Skin epidermis (tissue), 12 donors: ENCODE data around the gene LARP4B.

Experiments
- H3K27ac ChIP-seq, 21 experiments: fragments of 200-600 bp; sonication (generic) in 11 of 21; one replicate each; pipeline ENCODE4 v1.5.0; 2020; ENCODE audit warnings: mild to moderate bottlenecking in 3 of 21, inconsistent platforms in 2 of 21, moderate library complexity in 2 of 21
- H3K4me3 ChIP-seq, 7 experiments: fragments of 200-600 bp; sonication (generic) in 2 of 7; one replicate each; pipeline ENCODE4 v1.5.0; 2020; ENCODE audit warnings: inconsistent platforms in 2 of 7, mild to moderate bottlenecking in 2 of 7, moderate library complexity in 1 of 7

Gene LARP4B

GRCh38 chr10:843703-844102 lies 87.8 kb downstream of the LARP4B start:
- H3K4me3 ChIP-seq = no peak overlapping the region

GRCh38 chr10:842795-843194 lies 88.7 kb downstream of the LARP4B start:
- Histone ChIP-seq H3K27ac (no peak overlapping the region), H3K4me3 (no peak overlapping the region)

More at GRCh38 chr10:843703-844102, 87.8 kb downstream of the LARP4B start:
- H3K27ac ChIP-seq = peak overlapping the region in 2 of 21 experiments; percentile 25 to 66

GRCh38 chr10:841535-841934 lies 90.0 kb downstream of the LARP4B start:
- no peak overlapping the region for H3K27ac ChIP-seq
- H3K4me3 ChIP-seq = no peak overlapping the region

- Histone ChIP-seq H3K27ac (no peak overlapping the region), H3K4me3 (no peak overlapping the region)
These were observed 91.8 kb downstream of the LARP4B start for GRCh38 chr10:839550-840205.

- no peak overlapping the region for H3K4me3 ChIP-seq
- no peak overlapping the region for H3K27ac ChIP-seq
These were observed 94.7 kb downstream of the LARP4B start for GRCh38 chr10:836782-837181.

GRCh38 chr10:834493-834892 lies 97.0 kb downstream of the LARP4B start:
- Histone ChIP-seq H3K27ac (no peak overlapping the region), H3K4me3 (no peak overlapping the region)

- no peak overlapping the region for H3K4me3 ChIP-seq
These were observed 102.3 kb downstream of the LARP4B start for GRCh38 chr10:829241-829640.

GRCh38 chr10:828191-828590 lies 103.3 kb downstream of the LARP4B start:
- H3K27ac ChIP-seq = no peak overlapping the region
- H3K4me3 ChIP-seq = no peak overlapping the region

More at GRCh38 chr10:829241-829640, 102.3 kb downstream of the LARP4B start:
- H3K27ac ChIP-seq = no peak overlapping the region

GRCh38 chr10:824946-825345 lies 106.6 kb downstream of the LARP4B start:
- Histone ChIP-seq H3K4me3 (no peak overlapping the region), H3K27ac (no peak overlapping the region)

- peak overlapping the region in 1 of 21 experiments; percentile 43 for H3K27ac ChIP-seq
- no peak overlapping the region for H3K4me3 ChIP-seq
These were observed 107.0 kb downstream of the LARP4B start for GRCh38 chr10:824497-824896.

GRCh38 chr10:822661-823367 lies 108.7 kb downstream of the LARP4B start:
- Histone ChIP-seq H3K27ac (no peak overlapping the region), H3K4me3 (no peak overlapping the region)

GRCh38 chr10:822197-822596 lies 109.3 kb downstream of the LARP4B start:
- H3K27ac ChIP-seq = no peak overlapping the region
- H3K4me3 ChIP-seq = no peak overlapping the region

GRCh38 chr10:821322-821721 lies 110.2 kb downstream of the LARP4B start:
- H3K4me3 ChIP-seq = no peak overlapping the region

GRCh38 chr10:819816-820215 lies 111.7 kb downstream of the LARP4B start:
- Histone ChIP-seq H3K4me3 (no peak overlapping the region), H3K27ac (no peak overlapping the region)

More at GRCh38 chr10:821322-821721, 110.2 kb downstream of the LARP4B start:
- H3K27ac ChIP-seq = no peak overlapping the region

GRCh38 chr10:819326-819725 lies 112.2 kb downstream of the LARP4B start:
- H3K4me3 ChIP-seq = no peak overlapping the region
- H3K27ac ChIP-seq = no peak overlapping the region

GRCh38 chr10:818526-819220 lies 112.8 kb downstream of the LARP4B start:
- Histone ChIP-seq H3K27ac (no peak overlapping the region), H3K4me3 (no peak overlapping the region)

- H3K27ac ChIP-seq = no peak overlapping the region
These were observed 113.5 kb downstream of the LARP4B start for GRCh38 chr10:818010-818409.

GRCh38 chr10:817371-817770 lies 114.1 kb downstream of the LARP4B start:
- H3K4me3 ChIP-seq = no peak overlapping the region

More at GRCh38 chr10:818010-818409, 113.5 kb downstream of the LARP4B start:
- no peak overlapping the region for H3K4me3 ChIP-seq

GRCh38 chr10:816958-817357 lies 114.5 kb downstream of the LARP4B start:
- Histone ChIP-seq H3K4me3 (no peak overlapping the region), H3K27ac (no peak overlapping the region)

More at GRCh38 chr10:817371-817770, 114.1 kb downstream of the LARP4B start:
- H3K27ac ChIP-seq = no peak overlapping the region

- Histone ChIP-seq H3K4me3 (no peak overlapping the region), H3K27ac (no peak overlapping the region)
These were observed 115.4 kb downstream of the LARP4B start for GRCh38 chr10:816091-816477.
